NCI-H2029 treated with DMSO at 0.1 percent for 48 hours (cell line): ENCODE data around the gene GPC2.

Experiments used
- DNase-seq: peaks from one replicate; lab custom pipeline; 2025; lab: John Stamatoyannopoulos, UW

GPC2 gene

GRCh38 chr7:100169147-100169850 lies 7.9 kb downstream of the GPC2 start:
- no peak for DNase-seq

GRCh38 chr7:100167912-100168323 lies 9.3 kb downstream of the GPC2 start:
- no peak for DNase-seq

GRCh38 chr7:100166970-100167911 lies 9.9 kb downstream of the GPC2 start:
- no peak for DNase-seq

- no peak for DNase-seq
Observed at GRCh38 chr7:100166317-100166940, 10.8 kb downstream of the GPC2 start.

GRCh38 chr7:100163871-100164270 lies 13.3 kb downstream of the GPC2 start:
- DNase-seq, result no peak

GRCh38 chr7:100163006-100163531 lies 14.1 kb downstream of the GPC2 start:
- DNase-seq, result no peak

- no peak for DNase-seq
Observed at GRCh38 chr7:100160067-100160466, 17.1 kb downstream of the GPC2 start.

- DNase-seq, result no peak
Observed at GRCh38 chr7:100159099-100159623, 18.0 kb downstream of the GPC2 start.

GRCh38 chr7:100158229-100159098 lies 18.7 kb downstream of the GPC2 start, which contains the start of gene TRAPPC14:
TRAPPC14 (minus strand) TSS chr7:100158723; CDS start chr7:100158499, 224 bp downstream.
- peak; percentile 60 for DNase-seq

GRCh38 chr7:100157334-100158228 lies 19.6 kb downstream of the GPC2 start:
- no peak for DNase-seq

GRCh38 chr7:100157069-100157333 lies 20.2 kb downstream of the GPC2 start:
- DNase-seq, result no peak

GRCh38 chr7:100156331-100157068 lies 20.7 kb downstream of the GPC2 start:
- no peak for DNase-seq

GRCh38 chr7:100155553-100156317 lies 21.4 kb downstream of the GPC2 start:
- DNase-seq, result no peak

GRCh38 chr7:100154651-100155491 lies 22.3 kb downstream of the GPC2 start:
- DNase-seq, result no peak

- no peak for DNase-seq
Observed at GRCh38 chr7:100153708-100154535, 23.3 kb downstream of the GPC2 start.

- no peak for DNase-seq
Observed at GRCh38 chr7:100152937-100153666, 24.1 kb downstream of the GPC2 start.
